Pulmonary artery endothelial cell (primary cell): Measurements from ENCODE around the gene EDEM3. TPM values are rescaled to one million over a fixed set of nuclear protein-coding genes. Genes with fewer than 3 reads are reported as not detected.

Experiments used
- DNase-seq: peaks from one replicate; pipeline ENCODE4 v3.0.0-alpha.2; 2011; ENCODE audit warnings: low read depth, low spot score
- total RNA-seq: library from RNA; depleted of rRNA; stranded (reverse); fragments of >200 nt; gene quantifications from 2 replicates; pipeline ENCODE4 v1.2.3, GENCODE V29; 2014

The EDEM3 gene
- total RNA-seq, 1 donor from 2014 or later = 53.1 TPM

DNA sequence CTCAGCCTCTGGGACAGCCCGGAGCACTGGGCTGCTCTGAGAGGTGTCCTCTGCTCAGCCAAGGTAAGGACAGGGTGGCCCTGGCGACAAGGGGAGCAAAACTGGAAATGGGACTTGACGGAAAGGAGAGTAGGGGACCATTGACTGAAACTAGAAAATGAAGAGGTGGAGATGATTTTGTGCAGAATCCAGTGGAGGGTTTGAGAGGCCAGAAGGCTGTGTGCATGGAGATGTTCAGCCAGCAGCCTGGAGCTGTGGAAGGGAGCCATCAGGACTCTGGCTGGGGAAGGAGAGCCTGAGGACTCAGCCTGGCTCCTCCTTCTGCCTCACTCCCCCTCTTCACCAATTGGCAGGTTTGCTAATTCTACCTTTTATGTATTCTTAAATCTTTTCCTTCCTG is 114.2 kb downstream of the EDEM3 start:
- DNase-seq = no peak

Other genes with a start within 250 kb of the EDEM3 start
- 12.3 and 14.9 TPM in 2 replicates for gene NIBAN1, start 219.7 kb upstream of the EDEM3 start, total RNA-seq